Glomerular endothelial cell (primary cell): ENCODE results near the gene CFAP91. TPM values are rescaled to one million over a fixed set of nuclear protein-coding genes. Genes with fewer than 3 reads are reported as not detected.

Source experiments
- DNase-seq: peaks from one replicate; pipeline ENCODE4 v3.0.0-alpha.2; 2011; ENCODE audit warnings: low read depth, low spot score; ENCODE audit errors: extremely low read depth
- total RNA-seq: library from RNA; depleted of rRNA; stranded (reverse); fragments of >200 nt; gene quantifications from 2 replicates; pipeline ENCODE4 v1.2.3, GENCODE V29; 2015

The CFAP91 gene
- total RNA-seq, 1 donor from 2014 or later = 0.70 TPM

DNA sequence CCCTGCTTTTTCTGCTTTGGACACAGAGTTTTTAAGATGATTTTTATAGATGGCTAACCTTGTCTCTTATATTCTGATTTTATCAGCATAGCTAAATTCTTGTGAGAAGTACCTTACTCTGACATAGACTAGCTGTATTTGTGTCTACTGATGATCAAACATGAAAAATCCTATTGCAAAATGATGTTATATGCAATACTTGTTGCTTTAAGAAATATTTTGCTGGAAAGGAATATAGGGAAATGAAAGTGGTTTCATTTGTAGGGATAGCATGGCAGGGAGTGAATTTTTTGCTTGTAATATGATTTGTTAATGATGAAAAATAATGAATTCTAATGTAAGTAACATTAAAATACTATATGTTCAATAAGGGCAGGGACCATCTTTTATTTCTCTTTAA, 35.9 kb downstream of the CFAP91 start:
- no peak for DNase-seq

DNA sequence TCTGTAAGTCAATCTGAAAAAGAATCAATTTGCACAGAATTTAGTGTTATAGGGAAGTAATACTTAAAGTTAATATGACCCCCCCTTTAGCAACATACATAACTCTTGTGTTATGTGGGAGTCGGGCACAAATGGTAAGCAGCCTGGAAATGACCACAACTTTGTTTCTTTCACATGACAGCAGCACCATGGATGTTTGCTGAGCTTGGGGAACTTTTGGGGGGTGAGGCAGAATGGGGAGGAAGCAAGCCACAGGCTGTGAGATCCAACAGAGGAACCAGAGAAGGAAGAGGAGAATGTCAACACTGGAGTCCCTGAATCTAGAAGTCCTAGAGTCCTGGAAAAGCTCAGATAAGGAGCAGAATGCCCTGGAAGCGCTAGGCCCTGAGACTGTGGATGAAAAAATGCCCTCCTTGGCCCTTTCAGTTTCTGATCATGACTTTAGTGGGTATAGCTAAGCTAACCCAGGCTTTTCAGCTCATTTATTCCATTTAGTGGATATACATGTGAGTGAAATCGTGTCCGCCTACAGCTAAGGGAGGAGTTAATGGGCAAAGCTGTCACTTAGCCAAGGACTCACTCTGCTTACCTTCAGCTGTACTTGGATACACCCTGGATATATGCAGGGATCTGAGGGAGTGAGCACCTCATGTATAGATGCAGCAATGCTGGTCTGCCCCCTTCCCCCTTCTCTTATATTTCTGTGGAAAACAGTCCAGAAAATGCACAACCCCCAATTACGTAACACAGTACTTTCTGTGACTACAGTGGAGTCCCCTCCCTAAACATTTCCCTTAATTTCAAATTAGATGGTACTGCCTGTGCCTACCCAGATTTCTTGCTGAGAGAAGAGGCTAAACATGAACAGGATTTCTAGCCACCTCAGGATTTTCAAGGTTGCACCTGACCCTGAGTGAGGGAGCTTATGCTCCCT, 39.1 kb downstream of the CFAP91 start:
- DNase-seq = no peak

DNA sequence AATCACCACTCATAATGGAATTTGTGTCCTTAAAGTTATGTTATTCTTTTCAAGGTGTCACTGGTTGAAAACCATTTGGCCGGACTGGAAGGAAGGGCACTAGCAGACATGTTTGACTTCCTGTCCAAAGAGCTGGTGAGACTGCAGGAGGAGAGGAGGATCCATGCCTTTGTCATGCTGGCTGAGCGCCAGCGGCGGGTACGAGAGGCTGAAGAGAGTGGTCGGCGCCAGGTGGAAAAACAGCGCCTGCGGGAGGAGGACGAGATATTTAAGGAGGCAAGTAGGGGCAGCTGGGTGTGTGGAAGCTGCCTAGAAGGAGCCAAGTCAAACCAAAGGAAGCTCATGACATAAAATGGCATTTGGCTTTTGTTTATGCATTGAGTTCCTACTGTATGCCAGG, 41.1 kb downstream of the CFAP91 start:
- DNase-seq = no peak

DNA sequence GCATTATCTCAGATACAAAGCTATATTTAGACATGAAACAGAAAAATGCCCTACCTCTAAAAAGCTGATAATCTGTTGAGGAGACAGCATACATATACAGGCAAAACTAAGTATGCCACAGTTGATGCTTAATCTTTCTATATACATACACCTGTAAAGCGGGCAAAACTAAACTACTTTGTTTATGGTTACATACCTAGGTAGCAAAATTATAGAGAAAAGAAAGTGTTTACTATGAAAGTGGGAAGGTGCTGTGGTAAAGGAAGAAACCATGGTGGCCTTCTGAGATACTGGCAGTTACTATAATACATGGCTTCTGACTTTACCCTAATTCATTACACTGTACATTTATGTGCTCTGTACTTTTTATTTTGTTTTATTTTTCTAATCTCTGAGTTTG, 43.1 kb downstream of the CFAP91 start:
- no peak for DNase-seq

DNA sequence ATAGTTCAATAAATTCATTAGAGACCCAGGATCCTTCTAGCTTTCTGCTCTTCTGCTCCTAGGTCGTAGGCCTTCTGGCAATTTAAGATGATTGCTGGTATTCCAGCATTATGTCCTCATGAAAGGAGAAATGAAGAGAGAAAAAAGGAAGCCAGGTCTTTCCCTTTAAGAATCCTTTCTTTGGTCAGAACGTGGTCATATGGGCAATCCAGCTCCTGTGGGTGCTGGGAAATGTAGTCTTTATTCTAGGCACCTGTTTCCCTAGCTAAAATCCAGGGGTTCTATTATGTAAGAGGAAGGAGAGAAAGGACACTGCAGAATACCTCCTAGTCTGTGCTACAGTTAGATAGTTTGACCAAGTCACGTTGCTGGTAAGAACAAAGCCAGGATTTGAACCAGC, 43.6 kb downstream of the CFAP91 start:
- no peak for DNase-seq

DNA sequence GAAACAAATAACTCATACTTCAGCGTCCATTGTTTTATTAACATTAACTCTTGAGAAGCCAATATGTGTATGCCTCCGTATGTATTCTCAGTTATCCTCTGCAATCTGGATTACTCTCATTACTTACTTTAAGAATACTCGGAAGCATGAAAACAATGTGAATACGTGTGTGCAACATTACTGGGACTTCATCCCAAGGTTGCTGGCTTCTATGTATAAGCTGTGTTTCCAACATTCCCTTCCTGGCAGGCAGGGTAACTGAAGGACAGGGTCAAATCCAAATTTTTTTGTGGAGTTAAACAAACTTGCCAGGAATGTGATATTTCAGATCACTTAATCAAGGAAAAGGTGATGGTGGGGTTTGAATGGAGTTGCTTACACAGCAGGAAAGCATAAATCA, 44.5 kb downstream of the CFAP91 start:
- no peak for DNase-seq

DNA sequence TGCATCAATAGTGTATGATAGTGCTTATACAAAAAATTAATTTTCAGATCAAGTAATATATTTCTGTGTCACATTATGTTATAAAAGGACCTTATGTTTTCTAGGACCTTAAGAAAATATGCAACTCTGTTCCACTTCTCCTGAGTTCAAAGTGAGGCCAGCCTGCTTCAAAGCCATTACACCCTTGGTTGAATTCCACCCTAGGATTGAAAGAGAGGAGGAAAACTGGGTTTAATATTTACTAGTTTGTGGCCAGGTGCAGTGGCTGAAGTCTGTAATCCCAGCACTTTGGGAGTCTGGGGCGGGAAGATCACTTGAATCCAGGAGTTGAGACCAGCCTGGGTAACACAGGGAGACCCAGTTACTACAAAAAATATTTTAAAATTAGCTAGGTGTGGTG, 46.2 kb downstream of the CFAP91 start:
- no peak for DNase-seq

DNA sequence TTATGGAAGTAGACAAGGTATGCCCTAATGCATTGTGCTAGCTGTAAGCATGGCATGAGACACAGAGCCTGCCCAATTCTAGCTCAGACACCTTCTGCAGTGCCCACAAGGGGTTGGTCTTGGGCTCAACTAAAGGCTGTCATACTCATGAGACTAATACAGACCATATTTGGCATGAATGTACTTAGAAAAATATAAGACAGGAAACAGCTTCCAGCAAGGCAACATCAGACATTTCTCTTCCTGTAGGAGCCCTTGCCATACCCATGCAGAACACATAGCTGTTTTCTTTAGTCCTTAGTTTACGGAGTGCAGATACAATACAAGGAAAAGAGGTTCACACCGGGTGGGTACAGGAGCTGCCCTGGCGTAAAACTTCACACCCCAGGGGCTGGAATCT, 48.6 kb downstream of the CFAP91 start:
- DNase-seq = peak; percentile 75

Other genes with a start within 250 kb of the CFAP91 start
- gene TMEM39A, start 239.4 kb upstream of the CFAP91 start, total RNA-seq = 28.9 and 31.9 TPM in 2 replicates
- 12.3 and 20.4 TPM in 2 replicates for gene POGLUT1, start 234.1 kb upstream of the CFAP91 start, total RNA-seq
- 36.3 and 50.1 TPM in 2 replicates for gene TIMMDC1, start 204.5 kb upstream of the CFAP91 start, total RNA-seq
- gene CD80, start 143.4 kb upstream of the CFAP91 start, total RNA-seq = not detected in 2 replicates
- 8.9 and 9.9 TPM in 2 replicates for gene ADPRH, start 123.5 kb upstream of the CFAP91 start, total RNA-seq
- gene PLA1A, start 105.1 kb upstream of the CFAP91 start, total RNA-seq = 2.8 and 7.8 TPM in 2 replicates
- 1.3 and 1.6 TPM in 2 replicates for gene POPDC2, start 42.4 kb upstream of the CFAP91 start, total RNA-seq
- gene COX17, start 25.6 kb upstream of the CFAP91 start, total RNA-seq = 19.0 and 29.3 TPM in 2 replicates
- gene NR1I2, start 79.1 kb downstream of the CFAP91 start, total RNA-seq = not detected in 2 replicates